ENCODE results near the gene MSI2.

Gene MSI2

GRCh38 chr17:57677858-57678257, 421.5 kb downstream of the MSI2 start:
- TF ChIP-seq ZFP30 (CRISPR knock-in tag; IDR thresholded peaks at IDR 0.05): no peak
- no peak for TF ChIP-seq CSDC2 (CRISPR knock-in tag; IDR thresholded peaks at IDR 0.05)
- TF ChIP-seq POU6F1 (CRISPR knock-in tag; IDR thresholded peaks at IDR 0.05; ENCODE audit: borderline replicate concordance, low read depth): no peak
- TF ChIP-seq ZNF8 (CRISPR knock-in tag; IDR thresholded peaks at IDR 0.05): no peak
- no peak for TF ChIP-seq PATZ1 (CRISPR knock-in tag; IDR thresholded peaks at IDR 0.05; ENCODE audit: borderline replicate concordance)
- no peak for TF ChIP-seq ISL1 (CRISPR knock-in tag; IDR thresholded peaks at IDR 0.05)
- TF ChIP-seq ARNTL (CRISPR knock-in tag; IDR thresholded peaks at IDR 0.05; ENCODE audit: borderline replicate concordance, low read depth): no peak
- no peak for TF ChIP-seq ZFP3 (CRISPR knock-in tag; IDR thresholded peaks at IDR 0.05)
- no peak for TF ChIP-seq TOX (CRISPR knock-in tag; IDR thresholded peaks at IDR 0.05; ENCODE audit: borderline replicate concordance)
- no peak for TF ChIP-seq GLIS3 (CRISPR knock-in tag; IDR thresholded peaks at IDR 0.05)
- no peak for TF ChIP-seq TSHZ2 (CRISPR knock-in tag; IDR thresholded peaks at IDR 0.05)
- TF ChIP-seq TCF4 (CRISPR knock-in tag; IDR thresholded peaks at IDR 0.05; ENCODE audit: borderline replicate concordance): no peak
- no peak for TF ChIP-seq ESRRG (CRISPR knock-in tag; IDR thresholded peaks at IDR 0.05)
- TF ChIP-seq CREB5 (CRISPR knock-in tag; IDR thresholded peaks at IDR 0.05; ENCODE audit: low read depth): no peak
- no peak for TF ChIP-seq RARB (CRISPR knock-in tag; IDR thresholded peaks at IDR 0.05)
- TF ChIP-seq ZC3H10 (CRISPR knock-in tag; IDR thresholded peaks at IDR 0.05): no peak
- no peak for TF ChIP-seq BACH2 (CRISPR knock-in tag; IDR thresholded peaks at IDR 0.05; ENCODE audit: borderline replicate concordance)
- TF ChIP-seq ZNF565 (CRISPR knock-in tag; conservative IDR thresholded peaks at IDR 0.05; ENCODE audit: low read depth): no peak
- TF ChIP-seq ZNF70 (CRISPR knock-in tag; IDR thresholded peaks at IDR 0.05): no peak
- no peak for TF ChIP-seq OSR1 (CRISPR knock-in tag; IDR thresholded peaks at IDR 0.05)

GRCh38 chr17:57678393-57678792, 422.1 kb downstream of the MSI2 start:
- ATAC-seq: no peak
- no peak for TF ChIP-seq BACH2 (CRISPR knock-in tag; IDR thresholded peaks at IDR 0.05; ENCODE audit: borderline replicate concordance)
- no peak for TF ChIP-seq PATZ1 (CRISPR knock-in tag; IDR thresholded peaks at IDR 0.05; ENCODE audit: borderline replicate concordance)
- TF ChIP-seq ISL1 (CRISPR knock-in tag; IDR thresholded peaks at IDR 0.05): no peak
- TF ChIP-seq SNAI2 (CRISPR knock-in tag; IDR thresholded peaks at IDR 0.05): no peak
- no peak for TF ChIP-seq PPARA (CRISPR knock-in tag; IDR thresholded peaks at IDR 0.05; ENCODE audit: borderline replicate concordance)
- TF ChIP-seq OSR1 (CRISPR knock-in tag; IDR thresholded peaks at IDR 0.05): no peak
- TF ChIP-seq ESRRG (CRISPR knock-in tag; IDR thresholded peaks at IDR 0.05): no peak
- TF ChIP-seq ZFP3 (CRISPR knock-in tag; IDR thresholded peaks at IDR 0.05): no peak
- TF ChIP-seq ZNF70 (CRISPR knock-in tag; IDR thresholded peaks at IDR 0.05): no peak
- no peak for TF ChIP-seq ZNF8 (CRISPR knock-in tag; IDR thresholded peaks at IDR 0.05)
- TF ChIP-seq ARNTL (CRISPR knock-in tag; IDR thresholded peaks at IDR 0.05; ENCODE audit: borderline replicate concordance, low read depth): no peak
- TF ChIP-seq ZFP30 (CRISPR knock-in tag; IDR thresholded peaks at IDR 0.05): no peak
- no peak for TF ChIP-seq POU6F1 (CRISPR knock-in tag; IDR thresholded peaks at IDR 0.05; ENCODE audit: borderline replicate concordance, low read depth)
- no peak for TF ChIP-seq RARB (CRISPR knock-in tag; IDR thresholded peaks at IDR 0.05)

More at GRCh38 chr17:57677858-57678257, 421.5 kb downstream of the MSI2 start:
- ATAC-seq: no peak
